GM12878 (cell line): ENCODE results near the gene ZNF574. TPM values are rescaled to one million over a fixed set of nuclear protein-coding genes. Genes with fewer than 3 reads are reported as not detected.

Experiments used
- ATAC-seq: fragments of 200-7000 bp; cut with Tn5 transposase; 3 replicates; pipeline ENCODE4 v1.9.1; 2020; ENCODE audit warnings: mild to moderate bottlenecking, moderate library complexity
- BruUV-seq: library from RNA; stranded (reverse); fragments of 400-500 nt; replicated peaks from 2 replicates; lab custom pipeline; 2021; lab: Mats Ljungman, UMichigan
- CTCF ChIA-PET: fragments of 300-600 bp; sonication (Branson Sonifier 250); formaldehyde crosslinking; extraction: SDS; loops from one replicate; lab custom pipeline; 2021; ENCODE audit warnings: inconsistent platforms; lab: Yijun Ruan, JAX
- POLR2A ChIA-PET: fragments of 350-600 bp; formaldehyde crosslinking; extraction: SDS; loops from one replicate; lab custom pipeline; 2021; ENCODE audit warnings: inconsistent platforms; lab: Charles Lee
- RAD21 ChIA-PET: fragments of 300-600 bp; sonication (Branson Sonifier 250); formaldehyde crosslinking; loops from one replicate; lab custom pipeline; 2023; ENCODE audit warnings: antibody characterized with exemption; ENCODE audit not compliant: unreplicated experiment; lab: Charles Lee
- SMC1A ChIA-PET: fragments of 300-600 bp; sonication (Branson Sonifier 250); formaldehyde crosslinking; loops from one replicate; lab custom pipeline; 2023; ENCODE audit not compliant: unreplicated experiment, uncharacterized antibody; lab: Charles Lee
- DNase-seq: peaks from one replicate; pipeline ENCODE4 v3.0.0-alpha.2; 2011; ENCODE audit warnings: low read depth, low spot score
- FAIRE-seq: peaks from 3 replicates; lab custom pipeline; 2011; peaks lifted over from hg19 to GRCh38; lab: Jason Lieb, UNC
- H2AFZ ChIP-seq: 2 replicates; pipeline ENCODE4 v1.6.0; 2011; ENCODE audit warnings: low read depth, low read length, control low read depth; ENCODE audit not compliant: control insufficient read depth
- H3K27ac ChIP-seq: 2 replicates; pipeline ENCODE4 v1.5.1; 2011; ENCODE audit warnings: control low read depth; ENCODE audit not compliant: control insufficient read depth, insufficient read depth
- H3K27me3 ChIP-seq, 2 experiments: replicated peaks in 1 of 2; 2 replicates each; pipeline versions ENCODE4 v1.6.0 to v1.6.1; 2011; ENCODE audit warnings: low read length in 1 of 2; ENCODE audit not compliant: control insufficient read depth in 2 of 2, insufficient read depth in 2 of 2
- H3K36me3 ChIP-seq, 2 experiments: 2 replicates each; pipeline ENCODE4 v1.5.1; 2011; ENCODE audit warnings: low read length in 1 of 2; ENCODE audit not compliant: control insufficient read depth in 2 of 2, insufficient read depth in 2 of 2
- H3K4me1 ChIP-seq: 2 replicates; pipeline ENCODE4 v1.6.1; 2011; ENCODE audit warnings: mild to moderate bottlenecking, low read length, moderate library complexity, mixed read lengths; ENCODE audit not compliant: control insufficient read depth, insufficient read depth
- H3K4me2 ChIP-seq: 2 replicates; pipeline ENCODE4 v1.6.0; 2011; ENCODE audit warnings: control low read depth; ENCODE audit not compliant: control insufficient read depth, insufficient read depth
- H3K4me3 ChIP-seq: fragments of 200-600 bp; sonication (generic); 2 replicates; pipeline ENCODE4 v1.5.1; 2016
- H3K79me2 ChIP-seq: 2 replicates; pipeline ENCODE4 v1.6.0; 2011; ENCODE audit warnings: low read length; ENCODE audit not compliant: control insufficient read depth, insufficient read depth
- H3K9ac ChIP-seq: 2 replicates; pipeline ENCODE4 v1.8.0; 2011; ENCODE audit warnings: low read length, control low read depth, mixed read lengths; ENCODE audit not compliant: control insufficient read depth, insufficient read depth
- H3K9me3 ChIP-seq: replicated peaks from 3 replicates; pipeline ENCODE4 v1.5.1; 2011; ENCODE audit warnings: mild to moderate bottlenecking, low read length; ENCODE audit not compliant: control insufficient read depth, insufficient read depth
- H4K20me1 ChIP-seq: 2 replicates; pipeline ENCODE4 v1.6.0; 2011; ENCODE audit not compliant: control insufficient read depth, insufficient read depth
- CTCF ChIP-seq, 3 experiments: IDR thresholded peaks in 2 of 3; conservative IDR thresholded peaks in 1 of 3; 2 replicates each; pipeline ENCODE4 v1.5.1; 2011; ENCODE audit warnings: low read depth in 3 of 3, low read length in 3 of 3, mild to moderate bottlenecking in 3 of 3, control low read depth in 2 of 3, moderate library complexity in 2 of 3, inconsistent platforms in 1 of 3, mixed read lengths in 1 of 3; ENCODE audit not compliant: control insufficient read depth in 2 of 3, insufficient read depth in 1 of 3; ENCODE audit errors: extremely low read depth in 1 of 3
- EP300 ChIP-seq, 2 experiments: fragments of 150-350 bp in 1 of 2; IDR thresholded peaks; 2 replicates each; pipeline ENCODE4 v1.6.1; 2011 to 2012; ENCODE audit warnings: low read depth in 2 of 2, low read length in 2 of 2, borderline replicate concordance in 1 of 2, improper control_type of control experiment in 1 of 2, inconsistent platforms in 1 of 2; ENCODE audit not compliant: control insufficient read depth in 1 of 2
- KDM1A ChIP-seq: fragments of 200-600 bp; sonication (generic); IDR thresholded peaks from 2 replicates; pipeline ENCODE4 v1.6.1; 2016; ENCODE audit warnings: borderline replicate concordance
- SMARCA5 ChIP-seq: fragments of 450-650 bp; IDR thresholded peaks from 2 replicates; pipeline ENCODE4 v1.6.1; 2017; ENCODE audit warnings: mild to moderate bottlenecking
- SMC3 ChIP-seq: IDR thresholded peaks from 2 replicates; pipeline ENCODE4 v1.6.1; 2011; ENCODE audit warnings: low read length, improper control_type of control experiment, borderline replicate concordance
- SRF ChIP-seq, 2 experiments: IDR thresholded peaks; 2 replicates each; pipeline ENCODE4 v1.6.1; 2011; ENCODE audit warnings: low read depth in 2 of 2, low read length in 2 of 2, mild to moderate bottlenecking in 1 of 2, moderate library complexity in 1 of 2
- WGBS: methylation state at CpG from one replicate; pipeline ENCODE4 v1.1.6; 2016; ENCODE audit warnings: low lambda C conversion rate; ENCODE audit not compliant: insufficient replicate concordance, insufficient coverage; ENCODE audit errors: missing lambda C conversion rate; 5-methylcytosine and 5-hydroxymethylcytosine counted together
- in situ Hi-C: fragments of 300-500 bp; cut with MboI; formaldehyde crosslinking; loops from 9 replicates; pipeline ENCODE4 v1.14.3; 2018; ENCODE audit warnings: mixed read lengths
- intact Hi-C: fragments of 100-400 bp; cut with micrococcal nuclease; formaldehyde crosslinking; loops from one replicate; pipeline ENCODE4 v1.14.2; 2022; ENCODE audit not compliant: unreplicated experiment
- polyA plus RNA-seq, 11 experiments: library from polyadenylated mRNA; depleted of rRNA in 4 of 11; unstranded in 6 of 11; stranded (reverse) in 5 of 11; fragments of >200 nt; fragmentation: Nextera tagmentation in 4 of 11; fragmentation: Illumina TruSeq in 1 of 11; extraction: Ambion mirVana in 4 of 11; extraction: Trizol in 1 of 11; gene quantifications; 1 replicate in 1 of 11; 2 replicates in 10 of 11; pipeline versions ENCODE4 v1.2.1 to v1.2.3, GENCODE V29; 2011 to 2016; ENCODE audit warnings: inconsistent platforms in 2 of 11, missing spikeins in 2 of 11, low read depth in 1 of 11
- total RNA-seq, 4 experiments: library from RNA; depleted of rRNA in 3 of 4; stranded (reverse); fragments of >200 nt in 3 of 4; fragmentation: Illumina TruSeq in 1 of 4; extraction: Trizol in 1 of 4; gene quantifications; 2 replicates each; pipeline versions ENCODE4 v1.2.1 to v1.2.3, GENCODE V29; 2013 to 2021

ZNF574 gene
- total and polyA plus RNA-seq, 10 of the 15 experiments (the other 5 are each of a cell fraction or from before 2014, with no cell fraction given), result 0.32 to 25.6 (median 11.4) TPM

- in situ Hi-C loops, result no loop called here
- SMC1A ChIA-PET, result interaction anchor here (1.7 to 10.2 kb wide), 3 partner anchors 10 to 25 kb away, joined by 6 to 223 read pairs (median 56); partner anchors contain the start of gene POU2F2
- no peak overlapping the region for H3K4me3 ChIP-seq
- H3K27me3 ChIP-seq, result no peaks in the 10 kb centered on the region
- WGBS, result 74% methylated on average over 4 of the region's 4 CpGs
- CTCF ChIA-PET, result interaction anchor here (1.4 to 10.9 kb wide), 8 partner anchors 7 to 323 kb away, joined by 5 to 197 read pairs (median 13); partner anchors contain the start of gene POU2F2
- POLR2A ChIA-PET, result interaction anchor here (3.5 to 5.1 kb wide), 3 partner anchors 8 to 16 kb away, joined by 30 to 75 read pairs (median 67); partner anchors contain the start of gene POU2F2
- peak overlapping the region; percentile 88 for H3K27ac ChIP-seq
- no TSS peak for BruUV-seq
- H3K9ac ChIP-seq, result no peak overlapping the region; the same call in 1 of the 2 replicates
- RAD21 ChIA-PET, result interaction anchor here (4.1 to 6.5 kb wide), 3 partner anchors 8 to 16 kb away, joined by 51 to 92 read pairs (median 68); partner anchors contain the start of gene POU2F2
- no peak for TF ChIP-seq KDM1A
- TF ChIP-seq SRF (IDR thresholded peaks at IDR 0.05; ENCODE audit: low read depth in 2 of 2, low read length in 2 of 2), result 0 out of 4 replicates have a peak, but pooled peaks of 1 of the 2 experiments have one; percentile 3
- H3K9me3 ChIP-seq, result no peaks in the 10 kb centered on the region
- no peaks in the 10 kb centered on the region for H4K20me1 ChIP-seq
- peak; percentile 23 for FAIRE-seq
- H3K4me1 ChIP-seq, result peaks cover 41% of the 10 kb centered on the region
- intact Hi-C loops, result no loop called here
- no peaks in the 10 kb centered on the region; the same call in 1 of the 2 replicates for H3K79me2 ChIP-seq
- peaks cover 14 to 36% of the 10 kb centered on the region in 2 experiments for H3K36me3 ChIP-seq
- H3K4me2 ChIP-seq, result peak overlapping the region; percentile 89
- H2AFZ ChIP-seq, result no peak overlapping the region
- no peak for DNase-seq
- ATAC-seq, result no peak
Measured at GRCh38 chr19:42115705-42116104, 39.7 kb downstream of the ZNF574 start.

- no peaks in the 10 kb centered on the region for H4K20me1 ChIP-seq
- H3K79me2 ChIP-seq, result peaks cover 3% of the 10 kb centered on the region
- peak overlapping the region; percentile 88 for H3K27ac ChIP-seq
- H3K4me3 ChIP-seq, result no peak overlapping the region
- TF ChIP-seq SMARCA5, result 0 out of 2 replicates have a peak, but pooled peaks have one; percentile 60
- no peak for TF ChIP-seq EP300 (IDR thresholded peaks at IDR 0.05; ENCODE audit: borderline replicate concordance in 1 of 2, control insufficient read depth in 1 of 2, low read depth in 2 of 2, low read length in 2 of 2)
- TF ChIP-seq CTCF (IDR thresholded peaks at IDR 0.05 in 2 of 3, conservative IDR thresholded peaks at IDR 0.05 in 1 of 3; ENCODE audit: control insufficient read depth in 2 of 3, extremely low read depth in 1 of 3, insufficient read depth in 1 of 3, low read depth in 3 of 3, low read length in 3 of 3), result peak; percentile 23 to 48 (median 39); a peak in 4 of 6 replicates
- TF ChIP-seq SMC3, result peak; percentile 34; the same call in 1 of the 2 replicates
- peaks cover 49% of the 10 kb centered on the region for H3K4me1 ChIP-seq
- no peaks in the 10 kb centered on the region for H3K9me3 ChIP-seq
- H3K4me2 ChIP-seq, result peak overlapping the region; percentile 89
- in situ Hi-C loops, result no loop called here
- H3K36me3 ChIP-seq, result peaks cover 18 to 37% of the 10 kb centered on the region in 2 experiments
- ATAC-seq (no peak), DNase-seq (no peak), FAIRE-seq (no peak)
- no TSS peak for BruUV-seq
- SMC1A ChIA-PET, result interaction anchor here (1.7 to 10.2 kb wide), 2 partner anchors 9 to 24 kb away, joined by 6 to 223 read pairs; no protein-coding TSS in a partner anchor
- CTCF ChIA-PET, result interaction anchor here (1.6 to 10.9 kb wide), 6 partner anchors 6 to 322 kb away, joined by 6 to 197 read pairs (median 66); partner anchors contain the start of gene POU2F2
- intact Hi-C loops, result no loop called here
- POLR2A ChIA-PET, result interaction anchor here (5.0 to 5.1 kb wide), 2 partner anchors 7 to 12 kb away, joined by 67 to 75 read pairs; no protein-coding TSS in a partner anchor
- H3K9ac ChIP-seq, result no peak overlapping the region
- no peaks in the 10 kb centered on the region for H3K27me3 ChIP-seq
- RAD21 ChIA-PET, result interaction anchor here (4.1 to 6.5 kb wide), 3 partner anchors 7 to 15 kb away, joined by 51 to 92 read pairs (median 68); partner anchors contain the start of gene POU2F2
- WGBS, result 85% methylated on average over 20 of the region's 20 CpGs
- no peak overlapping the region for H2AFZ ChIP-seq
Measured at GRCh38 chr19:42116308-42117075, 40.5 kb downstream of the ZNF574 start.
